ENCODE data around the gene NINJ1.

NINJ1 gene

GRCh38 chr9:93091453-93092081 is 42.5 kb downstream of the NINJ1 start:
- no peak for TF ChIP-seq CTCF (IDR thresholded peaks at IDR 0.05; ENCODE audit: low read depth, low read length)
- H3K4me3 ChIP-seq (ENCODE audit: low read depth, low read length) = no peak overlapping the region

- TF ChIP-seq CTCF (IDR thresholded peaks at IDR 0.05; ENCODE audit: low read depth, low read length) = no peak
- H3K4me3 ChIP-seq (ENCODE audit: low read depth, low read length) = no peak overlapping the region
These were observed 43.0 kb downstream of the NINJ1 start for GRCh38 chr9:93091056-93091452.

- TF ChIP-seq CTCF (IDR thresholded peaks at IDR 0.05; ENCODE audit: low read depth, low read length) = no peak
- H3K4me3 ChIP-seq (ENCODE audit: low read depth, low read length) = no peak overlapping the region
These were observed 43.9 kb downstream of the NINJ1 start for GRCh38 chr9:93090091-93090655.

GRCh38 chr9:93089481-93089991 is 44.5 kb downstream of the NINJ1 start:
- TF ChIP-seq CTCF (IDR thresholded peaks at IDR 0.05; ENCODE audit: low read depth, low read length) = no peak
- no peak overlapping the region for H3K4me3 ChIP-seq (ENCODE audit: low read depth, low read length)

- no peak for TF ChIP-seq CTCF (IDR thresholded peaks at IDR 0.05; ENCODE audit: low read depth, low read length)
- H3K4me3 ChIP-seq (ENCODE audit: low read depth, low read length) = no peak overlapping the region
These were observed 45.0 kb downstream of the NINJ1 start for GRCh38 chr9:93089024-93089423.

- no peak overlapping the region for H3K4me3 ChIP-seq (ENCODE audit: low read depth, low read length)
- TF ChIP-seq CTCF (IDR thresholded peaks at IDR 0.05; ENCODE audit: low read depth, low read length) = no peak
These were observed 45.4 kb downstream of the NINJ1 start for GRCh38 chr9:93088656-93089015.

- no peak overlapping the region for H3K4me3 ChIP-seq (ENCODE audit: low read depth, low read length)
- no peak for TF ChIP-seq CTCF (IDR thresholded peaks at IDR 0.05; ENCODE audit: low read depth, low read length)
These were observed 45.9 kb downstream of the NINJ1 start for GRCh38 chr9:93087971-93088655.
